Epithelial cell of esophagus (primary cell): ENCODE measurements around the gene TTYH3.
"Not testable (repeated sequence)": the region's sequence is repeated elsewhere in the genome, so short reads cannot be mapped to it uniquely, and the experiment has no call there.

Experiments
- DNase-seq: peaks from one replicate; pipeline ENCODE4 v3.0.0; 2010; ENCODE audit warnings: low read depth
- H3K4me3 ChIP-seq: 2 replicates; pipeline ENCODE4 v1.5.1; 2011; ENCODE audit warnings: mild to moderate bottlenecking, low read length, control low read depth
- CTCF ChIP-seq: IDR thresholded peaks from 2 replicates; pipeline ENCODE4 v1.5.1; 2011; ENCODE audit warnings: low read depth, mild to moderate bottlenecking, low read length, control low read depth, inconsistent platforms; ENCODE audit not compliant: insufficient read depth; ENCODE audit errors: missing control alignments

The TTYH3 gene

GRCh38 chr7:2607923-2608904, 23.6 kb upstream of the TTYH3 start:
- no peak overlapping the region for H3K4me3 ChIP-seq
- TF ChIP-seq CTCF: no peak
- DNase-seq: no peak

GRCh38 chr7:2608921-2609411, 22.8 kb upstream of the TTYH3 start:
- H3K4me3 ChIP-seq: no peak overlapping the region
- peak; percentile 29 for TF ChIP-seq CTCF
- DNase-seq: peak; percentile 34

DNA sequence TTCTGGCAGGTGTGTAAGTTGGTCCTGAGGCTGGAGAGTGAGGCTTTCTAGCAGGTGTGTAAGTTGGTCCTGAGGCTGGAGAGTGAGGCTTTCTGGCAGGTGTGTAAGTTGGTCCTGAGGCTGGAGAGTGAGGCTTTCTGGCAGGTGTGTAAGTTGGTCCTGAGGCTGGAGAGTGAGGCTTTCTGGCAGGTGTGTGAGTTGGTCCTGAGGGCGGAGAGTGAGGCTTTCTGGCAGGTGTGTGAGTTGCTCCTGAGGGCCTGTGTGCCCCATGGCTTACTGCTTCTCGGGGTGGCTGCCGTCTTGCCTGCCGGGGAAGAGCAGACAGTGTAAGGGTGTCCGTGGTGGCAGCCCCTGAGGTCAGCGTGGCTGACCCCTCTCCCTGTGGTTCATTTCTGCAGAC, 22.1 kb upstream of the TTYH3 start:
- H3K4me3 ChIP-seq, DNase-seq: not testable (repeated sequence)

- TF ChIP-seq CTCF: no peak
- no peak overlapping the region for H3K4me3 ChIP-seq
These were observed 21.3 kb upstream of the TTYH3 start for GRCh38 chr7:2610466-2610865.

GRCh38 chr7:2610898-2611297, 20.9 kb upstream of the TTYH3 start:
- no peak for TF ChIP-seq CTCF
- no peak overlapping the region for H3K4me3 ChIP-seq
- no peak for DNase-seq

More at GRCh38 chr7:2610466-2610865, 21.3 kb upstream of the TTYH3 start:
- no peak for DNase-seq

GRCh38 chr7:2611401-2611800, 20.4 kb upstream of the TTYH3 start:
- DNase-seq: no peak
- no peak overlapping the region for H3K4me3 ChIP-seq
- TF ChIP-seq CTCF: no peak

GRCh38 chr7:2611922-2612321, 19.9 kb upstream of the TTYH3 start:
- no peak for TF ChIP-seq CTCF
- H3K4me3 ChIP-seq: no peak overlapping the region
- no peak for DNase-seq
